WI38 (cell line): ENCODE data around the gene ZBTB20.

Source experiments
- H3K4me3 ChIP-seq: 2 replicates; pipeline ENCODE4 v1.5.1; 2011; ENCODE audit warnings: low read depth, mild to moderate bottlenecking, control low read depth, low read length
- CTCF ChIP-seq: IDR thresholded peaks from 2 replicates; pipeline ENCODE4 v1.5.1; 2012; ENCODE audit warnings: low read depth, mild to moderate bottlenecking, control low read depth, low read length

Gene ZBTB20

GRCh38 chr3:114893361-114893760 lies 253.7 kb downstream of the ZBTB20 start:
- TF ChIP-seq CTCF: no peak
- H3K4me3 ChIP-seq: no peak overlapping the region

GRCh38 chr3:114892880-114893279 lies 254.2 kb downstream of the ZBTB20 start:
- H3K4me3 ChIP-seq: no peak overlapping the region
- TF ChIP-seq CTCF: no peak

GRCh38 chr3:114892131-114892879 lies 254.8 kb downstream of the ZBTB20 start:
- TF ChIP-seq CTCF: no peak
- no peak overlapping the region for H3K4me3 ChIP-seq

- TF ChIP-seq CTCF: no peak
- H3K4me3 ChIP-seq: no peak overlapping the region
Observed at GRCh38 chr3:114887806-114888205, 259.3 kb downstream of the ZBTB20 start.

GRCh38 chr3:114886905-114887304 lies 260.2 kb downstream of the ZBTB20 start:
- no peak for TF ChIP-seq CTCF
- H3K4me3 ChIP-seq: no peak overlapping the region

- TF ChIP-seq CTCF: no peak
Observed at GRCh38 chr3:114884213-114884923, 262.7 kb downstream of the ZBTB20 start.

GRCh38 chr3:114880078-114880477 lies 267.0 kb downstream of the ZBTB20 start:
- no peak for TF ChIP-seq CTCF
- H3K4me3 ChIP-seq: no peak overlapping the region

More at GRCh38 chr3:114884213-114884923, 262.7 kb downstream of the ZBTB20 start:
- no peak overlapping the region for H3K4me3 ChIP-seq
